ENCODE results near the gene MYO15B. TPM values are rescaled to one million over a fixed set of nuclear protein-coding genes. Genes with fewer than 3 reads are reported as not detected.

MYO15B gene
- total and polyA plus RNA-seq, 4 donors: 84.5 to 197 (median 167) TPM

DNA sequence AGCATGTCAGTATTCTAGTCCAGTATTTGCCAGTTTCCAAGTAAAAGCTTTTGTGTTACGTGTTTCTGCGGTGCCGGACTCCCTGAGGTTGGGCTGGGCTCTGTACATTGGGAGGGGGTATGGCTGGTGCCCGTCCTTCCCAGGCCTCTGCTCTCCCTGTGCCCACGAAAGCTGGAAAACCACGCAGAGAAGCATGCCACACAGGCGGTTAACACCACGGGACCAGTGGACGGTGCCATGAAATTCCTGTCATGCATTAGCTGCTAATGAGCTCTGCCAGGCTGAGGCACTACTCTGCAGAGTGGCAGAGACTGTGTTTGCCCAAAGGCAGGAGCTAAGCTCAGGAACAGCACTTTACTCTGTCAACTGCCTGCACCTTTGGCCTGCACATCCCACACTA, 53.7 kb downstream of the MYO15B start:
- ATAC-seq (ENCODE audit: insufficient read depth, low FRiP score) (no peak), DNase-seq (no peak)
- Histone ChIP-seq H3K9me3 (ENCODE audit: control insufficient read depth in 4 of 4, insufficient read depth in 3 of 4, low read length in 3 of 4) (no peaks in the 10 kb centered on the region), H3K27me3 (ENCODE audit: control insufficient read depth in 3 of 3, insufficient read depth in 3 of 3, low read length in 2 of 3) (no peaks in the 10 kb centered on the region), H3K4me1 (ENCODE audit: control insufficient read depth in 5 of 5, insufficient read depth in 5 of 5, low read length in 5 of 5) (peaks cover 0 to 40% (median 7%) of the 10 kb centered on the region in 5 donors), H3K4me3 (no peak overlapping the region), H3K36me3 (ENCODE audit: control insufficient read depth in 4 of 4, insufficient read depth in 4 of 4, low read length in 4 of 4) (peaks cover 0 to 8% (median 0%) of the 10 kb centered on the region in 4 donors), H3K9ac (ENCODE audit: insufficient read depth in 1 of 2, low read length in 2 of 2) (no peak overlapping the region), H3K27ac (ENCODE audit: low read depth in 1 of 2, low read length in 1 of 2) (peak overlapping the region in 1 of 2 donors; percentile 85)
- TF ChIP-seq, protein P1, sequence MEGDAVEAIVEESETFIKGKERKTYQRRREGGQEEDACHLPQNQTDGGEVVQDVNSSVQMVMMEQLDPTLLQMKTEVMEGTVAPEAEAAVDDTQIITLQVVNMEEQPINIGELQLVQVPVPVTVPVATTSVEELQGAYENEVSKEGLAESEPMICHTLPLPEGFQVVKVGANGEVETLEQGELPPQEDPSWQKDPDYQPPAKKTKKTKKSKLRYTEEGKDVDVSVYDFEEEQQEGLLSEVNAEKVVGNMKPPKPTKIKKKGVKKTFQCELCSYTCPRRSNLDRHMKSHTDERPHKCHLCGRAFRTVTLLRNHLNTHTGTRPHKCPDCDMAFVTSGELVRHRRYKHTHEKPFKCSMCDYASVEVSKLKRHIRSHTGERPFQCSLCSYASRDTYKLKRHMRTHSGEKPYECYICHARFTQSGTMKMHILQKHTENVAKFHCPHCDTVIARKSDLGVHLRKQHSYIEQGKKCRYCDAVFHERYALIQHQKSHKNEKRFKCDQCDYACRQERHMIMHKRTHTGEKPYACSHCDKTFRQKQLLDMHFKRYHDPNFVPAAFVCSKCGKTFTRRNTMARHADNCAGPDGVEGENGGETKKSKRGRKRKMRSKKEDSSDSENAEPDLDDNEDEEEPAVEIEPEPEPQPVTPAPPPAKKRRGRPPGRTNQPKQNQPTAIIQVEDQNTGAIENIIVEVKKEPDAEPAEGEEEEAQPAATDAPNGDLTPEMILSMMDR (IDR thresholded peaks at IDR 0.05; ENCODE audit: control extremely low read depth, extremely low read depth): no peak
- 80 to 91% methylated on average over 9 of the region's 9 CpGs for WGBS, 2 donors

DNA sequence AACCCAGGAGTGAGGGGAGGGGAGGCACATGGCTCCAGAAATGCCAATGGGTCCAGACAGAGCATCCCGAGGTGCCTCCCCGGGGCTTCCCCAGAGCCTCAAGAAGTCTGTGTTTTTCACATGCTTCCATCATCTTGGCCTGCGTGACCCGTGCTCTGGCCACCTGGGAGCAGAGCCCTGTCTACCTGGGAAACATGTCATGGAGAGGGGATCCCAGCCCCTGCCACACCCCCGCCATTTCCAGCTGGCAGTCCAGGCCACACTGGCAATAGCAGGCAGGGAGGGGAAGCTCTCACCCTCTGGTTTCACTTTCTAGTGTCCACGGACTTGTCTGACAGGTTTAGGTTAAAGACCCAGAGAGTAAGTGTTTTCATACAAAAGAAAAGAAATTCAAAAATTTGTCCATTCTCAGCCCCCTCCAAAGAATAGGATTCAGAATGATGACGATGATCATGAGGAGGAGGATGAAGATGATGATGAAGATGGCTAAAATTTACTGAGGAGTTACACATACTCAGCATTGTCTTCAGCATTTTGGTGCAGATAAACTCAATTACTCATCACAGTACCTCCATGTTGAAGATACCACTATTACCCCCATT, 54.7 kb downstream of the MYO15B start:
- Histone ChIP-seq H3K4me3 (no peak overlapping the region), H3K4me1 (ENCODE audit: control insufficient read depth in 5 of 5, insufficient read depth in 5 of 5, low read length in 5 of 5) (peaks cover 0 to 47% (median 12%) of the 10 kb centered on the region in 5 donors), H3K9me3 (ENCODE audit: control insufficient read depth in 4 of 4, insufficient read depth in 3 of 4, low read length in 3 of 4) (no peaks in the 10 kb centered on the region), H3K27me3 (ENCODE audit: control insufficient read depth in 3 of 3, insufficient read depth in 3 of 3, low read length in 2 of 3) (no peaks in the 10 kb centered on the region), H3K27ac (ENCODE audit: low read depth in 1 of 2, low read length in 1 of 2) (peak overlapping the region in 1 of 2 donors; percentile 85), H3K36me3 (ENCODE audit: control insufficient read depth in 4 of 4, insufficient read depth in 4 of 4, low read length in 4 of 4) (peaks cover 0 to 8% (median 0%) of the 10 kb centered on the region in 4 donors), H3K9ac (ENCODE audit: insufficient read depth in 1 of 2, low read length in 2 of 2) (no peak overlapping the region)
- TF ChIP-seq, protein P1 (IDR thresholded peaks at IDR 0.05; ENCODE audit: control extremely low read depth, extremely low read depth): no peak
- WGBS, 2 donors: 73 to 79% methylated on average over 7 of the region's 7 CpGs
- ATAC-seq (ENCODE audit: insufficient read depth, low FRiP score) (no peak), DNase-seq (peak; percentile 50 to 73 (median 56))

DNA sequence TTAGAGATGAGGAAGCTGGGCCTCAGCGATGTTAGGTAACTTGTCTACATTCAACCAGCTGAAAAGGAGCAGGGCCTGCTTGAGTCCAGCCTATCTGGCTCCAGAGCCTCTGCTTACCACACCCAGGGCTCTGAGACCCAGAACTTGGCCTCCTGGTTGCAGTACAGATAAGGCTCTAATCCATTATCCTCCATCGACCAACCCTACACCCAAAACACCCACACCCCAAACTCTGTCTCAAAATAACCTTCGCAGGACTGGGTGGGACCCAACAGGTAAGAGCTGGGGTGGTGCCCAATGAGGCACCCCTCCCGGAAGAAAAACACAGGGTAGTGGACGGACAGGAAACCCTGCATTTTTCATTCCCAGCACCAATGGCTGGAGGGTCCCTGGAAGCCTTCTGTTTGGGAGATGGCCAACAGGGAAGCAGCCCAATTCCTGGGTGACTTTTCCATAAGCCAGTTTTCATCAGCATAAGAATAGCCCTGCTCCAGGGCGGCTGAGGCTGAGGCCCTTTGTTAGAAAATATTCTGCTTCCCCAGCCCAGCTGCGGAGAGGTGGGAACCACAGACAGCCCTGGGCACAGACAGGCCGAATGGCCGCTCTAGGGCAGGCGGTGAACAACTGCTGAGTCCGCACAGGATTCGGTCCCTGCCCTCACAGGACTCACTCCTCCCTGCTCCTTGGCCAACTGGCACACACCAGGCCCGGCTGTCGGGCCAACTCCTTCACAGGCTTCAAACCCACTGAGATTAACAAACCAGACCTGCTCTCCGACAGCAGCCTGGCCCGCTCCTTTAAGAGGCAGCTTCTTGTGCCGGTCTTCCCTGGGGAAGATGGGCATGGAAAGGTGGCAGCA, 55.4 kb downstream of the MYO15B start:
- no peaks in the 10 kb centered on the region for H3K9me3 ChIP-seq (ENCODE audit: control insufficient read depth in 4 of 4, insufficient read depth in 3 of 4, low read length in 3 of 4)
- 80 to 93% methylated on average over 17 of the region's 17 CpGs for WGBS, 2 donors
- no peak overlapping the region for H3K4me3 ChIP-seq
- H3K9ac ChIP-seq (ENCODE audit: insufficient read depth in 1 of 2, low read length in 2 of 2): no peak overlapping the region
- peaks cover 0 to 47% (median 12%) of the 10 kb centered on the region in 5 donors for H3K4me1 ChIP-seq (ENCODE audit: control insufficient read depth in 5 of 5, insufficient read depth in 5 of 5, low read length in 5 of 5)
- peaks cover 0 to 8% (median 0%) of the 10 kb centered on the region in 4 donors for H3K36me3 ChIP-seq (ENCODE audit: control insufficient read depth in 4 of 4, insufficient read depth in 4 of 4, low read length in 4 of 4)
- ATAC-seq (ENCODE audit: insufficient read depth, low FRiP score): no peak
- TF ChIP-seq, protein P1 (IDR thresholded peaks at IDR 0.05; ENCODE audit: control extremely low read depth, extremely low read depth): no peak
- DNase-seq: no peak
- H3K27me3 ChIP-seq (ENCODE audit: control insufficient read depth in 3 of 3, insufficient read depth in 3 of 3, low read length in 2 of 3): no peaks in the 10 kb centered on the region
- peak overlapping the region in 1 of 2 donors; percentile 85 for H3K27ac ChIP-seq (ENCODE audit: low read depth in 1 of 2, low read length in 1 of 2)

All from lung (tissue), 12 donors.